NOMO-1 treated with dmso at 0.1 percent for 144 hours (cell line): ENCODE measurements around the gene HECA.
"Not testable (repeated sequence)": the region's sequence is repeated elsewhere in the genome, so short reads cannot be mapped to it uniquely, and the experiment has no call there.

Source experiments
- DNase-seq: peaks from one replicate; lab custom pipeline; 2025; ENCODE audit not compliant: unreplicated experiment; lab: John Stamatoyannopoulos, UW

Gene HECA

GRCh38 chr6:139204978-139205377, 70.1 kb downstream of the HECA start:
- no peak for DNase-seq

DNA sequence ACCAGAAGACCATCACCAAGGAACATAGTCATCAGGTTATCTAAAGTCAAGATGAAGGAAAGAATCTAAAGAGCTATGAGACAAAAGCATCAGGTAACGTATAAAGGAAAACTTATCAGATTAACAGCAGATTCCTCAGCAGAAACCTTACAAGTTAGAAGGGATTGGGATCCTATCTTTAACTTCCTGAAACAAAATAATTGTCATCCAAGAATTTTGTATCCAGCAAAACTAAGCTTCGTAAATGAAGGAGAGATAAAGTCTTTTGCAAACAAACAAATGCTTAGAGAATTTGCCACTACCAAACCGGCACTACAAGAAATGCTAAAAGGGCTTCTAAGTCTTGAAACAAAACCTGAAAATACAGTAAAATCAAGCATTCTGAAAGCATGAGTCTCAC, 71.0 kb downstream of the HECA start:
- no peak for DNase-seq

GRCh38 chr6:139210766-139211165, 75.9 kb downstream of the HECA start:
- DNase-seq = not testable (repeated sequence)

DNA sequence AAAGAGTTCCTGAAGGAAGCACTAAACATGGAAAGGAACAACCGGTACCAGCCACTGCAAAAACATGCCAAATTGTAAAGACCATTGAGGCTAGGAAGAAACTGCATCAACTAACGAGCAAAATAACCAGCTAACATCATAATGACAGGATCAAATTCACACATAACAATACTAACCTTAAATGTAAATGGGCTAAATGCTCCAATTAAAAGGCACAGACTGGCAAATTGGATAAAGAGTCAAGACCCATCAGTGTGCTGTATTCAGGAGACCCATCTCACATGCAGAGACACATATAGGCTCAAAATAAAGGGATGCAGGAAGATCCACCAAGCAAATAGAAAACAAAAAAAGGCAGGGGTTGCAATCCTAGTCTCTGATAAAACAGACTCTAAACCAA, 77.6 kb downstream of the HECA start:
- not testable (repeated sequence) for DNase-seq

DNA sequence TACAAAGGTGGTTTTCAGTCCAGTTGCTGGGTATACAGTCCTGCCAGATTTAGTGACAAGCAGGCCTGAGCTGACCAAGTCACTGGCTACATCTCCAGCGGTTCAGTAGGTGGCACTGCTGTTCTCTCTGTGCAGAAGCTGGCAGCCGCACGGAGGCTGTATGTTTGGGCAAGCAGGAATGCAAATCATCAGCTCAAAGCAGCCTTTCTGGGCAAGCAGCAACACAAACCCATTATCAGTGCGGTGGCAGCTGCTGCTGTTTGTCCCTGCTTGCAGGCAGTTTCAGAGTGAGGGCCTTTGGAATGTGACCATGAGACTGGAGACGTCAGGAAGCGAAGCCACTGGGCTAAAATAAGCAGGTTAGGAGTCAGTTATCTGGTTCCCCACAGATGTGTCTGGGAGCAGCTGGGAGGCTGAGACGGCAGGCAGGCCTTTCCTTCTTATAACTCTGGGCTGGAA, 84.4 kb downstream of the HECA start:
- peak; percentile 88 for DNase-seq

DNA sequence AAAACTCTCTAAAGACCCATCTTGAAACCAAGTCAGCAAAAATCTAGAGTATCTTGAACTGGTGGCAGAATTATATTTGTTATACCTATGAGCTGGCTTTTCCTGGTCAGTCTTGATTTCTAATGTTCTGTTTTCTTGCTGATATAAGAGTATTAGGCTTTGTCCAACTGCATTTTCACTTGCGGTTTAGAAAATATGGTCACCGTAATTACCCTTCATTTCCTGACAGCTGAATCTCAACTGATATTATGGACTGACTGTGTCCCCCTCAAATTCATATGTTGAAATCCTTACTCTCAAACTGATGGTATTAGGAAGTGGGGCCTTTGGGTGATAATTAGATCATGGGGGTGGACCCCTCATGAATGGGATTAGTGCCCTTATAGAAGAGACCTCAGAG, 84.9 kb downstream of the HECA start:
- DNase-seq = no peak

DNA sequence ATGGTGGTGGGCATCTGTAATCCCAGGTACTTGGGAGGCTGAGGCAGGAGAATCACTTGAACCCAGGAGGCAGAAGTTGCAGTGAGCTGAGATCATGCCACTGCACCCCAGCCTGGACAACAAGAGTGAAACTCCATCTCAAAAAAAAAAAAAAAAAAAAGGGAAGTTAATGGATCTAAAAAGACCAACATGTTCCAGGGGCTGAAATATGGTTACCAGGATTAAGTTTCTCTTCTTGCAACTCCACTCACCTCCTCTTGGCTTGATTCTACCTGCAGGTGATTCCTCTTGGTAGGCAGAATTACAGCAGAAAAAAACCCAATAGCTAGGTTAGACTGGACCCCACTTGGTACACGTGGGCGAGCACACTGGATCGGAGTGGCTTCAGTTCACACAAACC, 93.5 kb downstream of the HECA start:
- DNase-seq = peak; percentile 33
